T1000 (cell line): ENCODE data around the gene TRAPPC6A.

Experiments
- DNase-seq: peaks from one replicate; lab custom pipeline; 2025; ENCODE audit warnings: mixed read lengths; lab: John Stamatoyannopoulos, UW

The TRAPPC6A gene

DNA sequence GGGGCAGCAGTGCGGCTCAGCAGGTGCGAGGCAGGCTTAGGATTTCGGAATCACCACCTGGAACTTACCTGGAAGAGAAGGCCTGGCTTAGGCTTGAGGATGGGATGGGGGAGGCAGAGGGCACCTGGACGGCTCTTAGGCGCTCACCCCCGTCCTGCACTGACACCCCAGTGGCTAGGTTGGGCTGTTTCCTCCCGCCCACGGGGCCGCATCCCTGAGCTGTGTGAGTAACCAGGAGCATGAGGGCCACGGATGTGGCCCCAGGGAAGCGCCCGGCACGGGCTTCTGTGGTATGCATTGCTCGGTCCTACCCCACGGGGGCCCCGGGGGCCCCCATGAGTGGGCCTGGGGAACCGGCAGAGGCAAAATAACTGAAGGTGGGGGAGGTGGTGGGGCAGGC is 14.9 kb downstream of the TRAPPC6A start:
- no peak for DNase-seq

DNA sequence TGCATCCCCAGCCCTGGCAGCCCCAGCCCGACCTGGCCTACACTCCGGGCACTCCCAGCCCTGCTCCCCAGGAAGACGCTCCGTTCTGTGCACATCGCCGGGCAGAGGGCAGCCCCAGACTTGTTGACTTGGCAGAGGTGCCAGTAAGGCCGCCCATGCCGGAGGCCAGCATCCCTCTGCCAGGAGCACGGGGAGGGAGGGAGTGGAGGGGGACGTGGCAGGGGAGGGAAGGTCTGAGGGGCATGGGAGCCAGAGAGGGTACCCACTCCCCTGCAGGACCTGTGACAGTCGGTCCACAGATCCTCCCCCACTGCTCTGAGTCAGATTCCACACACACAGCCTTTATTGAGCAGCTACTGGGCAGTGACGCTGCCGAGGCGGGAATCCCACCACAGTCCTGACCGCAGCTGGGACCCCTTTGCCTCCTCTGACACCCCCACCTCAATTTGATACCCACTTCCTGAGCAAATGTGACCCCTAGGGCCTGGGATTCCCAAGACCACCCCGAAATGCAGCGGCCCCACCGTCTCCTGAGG is 15.4 kb downstream of the TRAPPC6A start:
- no peak for DNase-seq

DNA sequence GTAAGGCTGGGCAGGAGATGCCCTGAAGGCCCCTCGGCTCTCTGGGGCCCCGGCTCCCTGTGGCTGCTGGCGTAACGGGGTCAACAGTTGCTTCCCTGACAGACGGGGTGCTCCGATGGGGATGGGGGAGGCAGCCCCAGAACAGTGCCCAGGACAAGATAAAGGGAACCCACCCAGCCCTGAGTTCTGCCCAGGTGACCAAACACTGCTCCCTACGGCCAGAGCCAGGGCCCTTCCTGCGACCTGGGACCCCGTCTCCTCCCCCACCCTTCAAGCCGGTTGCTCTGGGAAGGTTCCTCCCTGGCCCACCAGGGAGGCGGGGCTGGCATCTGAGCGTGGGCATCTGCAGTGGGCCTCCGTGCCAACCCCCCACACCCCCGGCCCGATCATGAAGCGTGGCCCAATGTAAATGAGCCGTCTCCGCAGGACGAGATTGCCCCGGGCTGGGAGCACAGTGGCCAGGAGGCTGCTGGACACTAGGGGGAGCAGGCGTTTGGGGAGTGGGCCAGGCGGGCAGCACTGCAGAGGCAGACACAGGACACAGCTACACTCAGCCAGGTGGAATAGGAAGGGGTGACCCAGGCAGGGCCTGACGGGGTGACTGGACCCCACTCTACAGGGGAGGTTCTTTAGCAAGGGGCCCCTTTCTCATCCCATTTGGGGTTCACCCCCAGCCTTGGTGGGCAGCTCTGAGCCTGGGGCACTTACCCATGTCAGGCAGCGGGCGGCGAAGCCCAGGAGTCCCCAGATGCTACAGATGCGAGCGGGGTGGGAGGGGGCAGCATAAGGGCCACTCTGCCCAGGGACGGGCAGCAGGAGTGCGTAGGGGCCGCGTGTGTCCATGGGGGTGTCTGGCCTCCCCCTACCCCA is 16.1 kb downstream of the TRAPPC6A start:
- DNase-seq: no peak

DNA sequence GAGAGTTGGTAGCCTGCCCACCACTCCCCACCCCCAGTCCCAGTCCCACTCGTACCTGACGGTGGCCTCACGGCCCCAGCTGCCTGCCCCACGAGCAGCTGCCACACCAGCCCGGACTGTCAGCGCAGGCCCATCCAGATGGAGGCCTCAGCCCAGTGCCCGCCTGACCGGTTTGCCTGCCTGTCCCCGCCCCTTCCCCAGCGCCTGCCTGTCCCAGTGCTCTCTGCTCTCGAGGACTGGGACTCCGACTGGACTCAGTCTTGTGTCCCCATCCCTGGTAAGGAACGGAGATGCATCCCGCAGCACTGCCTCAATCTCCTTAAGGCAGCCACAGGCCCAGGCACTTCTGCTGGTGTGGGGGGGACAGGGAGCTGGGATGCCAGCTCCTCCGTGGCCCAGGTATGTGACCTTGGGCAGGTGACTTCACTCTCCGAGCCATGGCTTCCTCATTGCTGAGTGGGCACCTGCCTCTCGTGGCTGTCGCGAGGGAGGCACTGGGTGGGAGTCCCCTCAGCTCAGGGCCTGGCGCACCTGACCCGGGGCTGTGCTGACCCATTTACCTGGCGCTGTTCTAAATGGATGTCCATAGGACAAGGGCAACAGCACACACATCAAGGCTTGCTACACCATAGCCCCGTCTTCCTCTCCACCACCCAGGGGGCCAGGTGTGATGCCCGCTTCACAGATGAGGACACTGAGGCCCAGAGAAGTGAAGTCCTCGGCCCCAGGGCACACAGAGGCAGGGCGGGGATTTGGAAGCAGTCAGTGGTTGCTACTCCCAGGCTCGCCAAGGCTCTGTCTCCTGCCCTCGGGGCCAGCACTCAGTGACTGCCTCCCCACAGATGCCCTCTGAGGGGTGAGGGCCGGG is 16.9 kb downstream of the TRAPPC6A start, which contains the start of gene NKPD1:
Gene NKPD1 (minus strand): TSS at position 113 of the 868 bp plus-strand sequence. CDS start 832 bp downstream, outside the sequence.
- no peak for DNase-seq

DNA sequence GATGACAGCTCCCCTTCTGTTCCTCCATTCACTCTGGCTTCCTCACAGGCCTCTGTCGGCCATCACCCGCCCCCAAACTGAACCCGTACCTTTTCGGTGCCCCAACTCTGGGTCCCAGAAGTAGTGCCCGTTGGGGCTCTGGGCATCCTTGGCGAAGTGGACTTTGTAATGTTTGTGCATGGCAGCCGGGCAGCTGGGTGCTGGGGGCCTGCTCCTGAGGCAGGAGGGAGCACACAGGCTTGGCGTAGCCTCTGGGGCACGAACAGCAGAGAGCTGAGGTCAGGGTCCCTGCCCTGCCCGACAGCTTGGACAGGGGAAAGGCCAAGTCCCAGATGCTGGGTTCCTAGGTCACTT is 18.1 kb downstream of the TRAPPC6A start:
- no peak for DNase-seq

DNA sequence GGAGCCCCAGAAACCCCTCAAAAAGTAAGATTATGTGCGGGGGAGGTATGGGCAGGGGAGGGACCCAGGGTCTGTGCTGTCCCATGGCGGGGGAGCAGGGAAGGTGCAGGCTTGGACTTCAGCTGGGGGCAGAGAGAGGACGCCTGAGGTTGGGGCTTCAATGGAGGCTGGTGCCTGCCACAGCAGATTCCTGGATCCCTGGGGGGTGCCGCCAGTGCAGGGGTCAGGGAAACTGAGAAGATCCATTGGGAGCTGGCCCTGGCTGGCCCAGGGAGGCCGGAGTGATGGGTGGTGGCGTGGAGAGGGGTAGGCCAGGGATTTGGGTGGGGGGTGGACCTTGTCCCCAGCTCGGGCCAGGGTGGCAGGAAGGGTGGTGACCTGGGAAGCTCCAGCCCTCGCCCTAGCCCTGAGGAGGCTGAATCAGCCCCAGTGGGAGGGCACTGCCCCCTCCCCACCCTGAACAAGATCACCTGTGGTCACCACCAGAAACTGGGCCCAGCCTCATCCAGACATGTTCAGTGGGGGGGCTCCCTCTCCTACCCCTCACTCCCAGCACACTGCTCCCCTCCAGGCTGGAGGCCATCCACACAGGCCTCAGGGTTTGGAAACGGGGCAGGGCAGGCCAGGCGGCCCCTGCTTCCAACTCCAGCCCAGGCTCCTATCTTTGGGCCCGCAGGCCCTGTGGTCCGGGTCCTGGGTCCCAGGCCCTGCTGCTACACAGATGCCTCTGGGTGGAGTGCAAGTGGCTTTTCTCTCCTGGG is 18.6 kb downstream of the TRAPPC6A start:
- no peak for DNase-seq

DNA sequence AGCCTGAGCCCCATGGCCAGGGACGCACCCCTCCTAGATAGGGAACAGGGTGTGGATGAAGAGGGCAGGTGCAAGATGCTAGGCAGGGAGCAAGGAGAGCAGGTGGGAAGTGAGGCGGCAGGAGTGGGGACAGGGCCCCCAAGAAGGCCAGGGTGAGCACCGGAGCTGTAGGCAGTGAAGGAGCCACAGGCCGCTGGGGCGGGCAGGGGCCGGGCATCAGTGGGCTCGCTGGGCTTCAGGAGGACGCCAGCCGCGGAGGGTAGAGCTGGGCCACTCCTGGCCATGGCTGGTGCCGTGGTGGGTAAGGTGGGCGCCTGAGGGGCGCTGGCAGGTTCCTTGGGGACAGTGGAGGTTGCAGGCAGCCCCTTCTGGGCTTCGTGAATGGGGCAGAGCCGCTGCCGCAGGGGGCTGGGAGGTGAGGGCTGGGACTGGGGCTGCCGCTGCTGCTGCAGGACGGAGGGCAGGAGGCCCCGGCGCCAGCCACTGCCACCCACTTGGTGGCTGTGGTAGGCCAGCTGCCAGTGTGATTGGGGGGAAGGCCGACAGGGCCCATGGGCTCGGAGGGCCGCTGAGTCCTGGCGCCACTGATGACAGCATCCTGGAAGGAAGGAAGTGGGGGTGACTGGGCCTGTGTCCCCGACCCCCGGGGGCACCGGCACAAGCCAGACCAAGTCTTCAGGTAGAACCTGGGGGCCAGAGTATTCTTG is 19.4 kb downstream of the TRAPPC6A start:
- no peak for DNase-seq

DNA sequence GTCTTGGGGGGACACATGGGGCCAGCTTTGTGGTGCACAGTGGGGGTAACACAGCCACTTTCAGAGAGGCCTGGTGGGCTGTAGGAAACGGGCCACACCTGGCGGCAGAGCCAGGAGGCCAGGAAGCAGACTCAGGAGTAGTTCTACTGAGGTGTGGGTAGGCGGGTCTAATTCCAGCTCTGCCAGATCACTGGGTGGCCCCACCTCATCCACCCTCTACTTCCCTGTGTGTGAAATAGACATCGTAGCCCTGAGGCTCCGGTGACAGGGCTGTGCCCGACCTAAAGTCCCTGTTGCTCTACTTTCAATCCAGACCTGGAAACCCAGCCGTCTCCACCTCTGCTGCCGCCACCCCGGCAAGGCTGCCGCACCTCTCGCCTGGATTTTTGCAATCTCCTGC is 21.3 kb downstream of the TRAPPC6A start:
- DNase-seq: no peak

DNA sequence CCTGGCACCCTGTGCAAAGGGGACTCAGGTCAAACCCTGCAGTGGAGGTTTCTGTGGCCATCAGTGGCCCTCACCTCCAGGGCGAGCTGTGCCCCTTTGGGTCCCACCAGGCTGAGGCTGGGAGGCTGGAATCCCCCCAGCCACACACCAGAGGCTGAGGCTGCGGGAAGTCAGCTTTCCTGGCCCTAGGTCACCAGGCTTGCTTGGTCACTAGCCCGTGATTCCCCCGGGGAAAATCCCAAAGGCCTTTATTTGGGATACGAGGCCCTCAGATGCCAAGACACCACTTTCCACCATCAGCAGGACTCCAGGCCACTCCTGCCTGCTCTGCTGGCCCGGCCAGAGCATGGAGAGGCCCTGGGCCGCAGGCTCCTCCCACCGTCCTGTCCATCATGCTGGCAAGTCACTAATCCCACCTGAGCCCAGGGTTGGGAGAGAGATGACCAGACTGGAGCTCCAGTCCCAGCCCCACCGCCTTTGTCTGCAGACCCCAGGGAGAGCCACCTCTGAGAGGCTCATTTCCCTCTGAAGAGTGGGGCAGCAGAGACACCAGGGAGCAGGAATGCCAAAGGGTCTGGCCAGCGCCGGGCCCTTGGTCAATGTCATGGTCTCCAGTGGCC is 21.9 kb downstream of the TRAPPC6A start:
- DNase-seq: no peak

DNA sequence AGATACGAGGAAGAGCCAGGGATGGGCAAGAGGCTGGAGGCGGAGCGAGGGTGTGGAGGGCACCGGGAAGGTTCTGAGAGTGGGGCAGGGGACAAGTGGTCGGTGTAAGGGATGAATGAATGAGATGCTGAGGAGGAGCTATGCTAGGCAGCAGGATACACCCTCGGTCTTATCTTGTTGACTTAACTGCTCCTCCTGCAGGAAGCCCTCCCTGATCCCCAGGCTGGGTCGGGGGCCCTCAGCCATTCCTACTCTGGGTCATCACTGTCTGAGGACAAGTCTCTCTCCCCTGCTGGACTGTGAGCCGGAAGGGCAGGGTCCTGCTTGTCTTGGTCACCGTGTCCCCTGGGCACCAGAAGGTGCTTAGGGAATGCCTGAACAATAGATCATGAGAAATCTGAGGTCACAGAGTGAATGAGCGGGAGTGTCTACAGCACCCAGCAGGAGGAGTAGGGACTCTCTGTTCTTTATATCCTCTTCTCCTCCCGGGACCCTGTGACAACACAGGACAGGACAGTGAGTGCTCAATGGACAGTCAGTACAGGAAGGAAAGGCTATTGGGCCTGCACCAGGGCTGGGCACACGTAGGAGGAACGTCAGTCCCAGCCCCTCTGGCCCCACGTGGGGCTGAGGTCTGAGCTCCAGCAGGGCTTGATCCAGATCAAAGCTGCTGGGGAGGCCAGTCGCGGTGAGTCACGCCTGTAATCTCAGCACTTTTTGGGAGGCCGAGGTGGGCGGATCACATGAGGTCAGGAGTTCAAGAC is 23.8 kb downstream of the TRAPPC6A start:
- DNase-seq: no peak

DNA sequence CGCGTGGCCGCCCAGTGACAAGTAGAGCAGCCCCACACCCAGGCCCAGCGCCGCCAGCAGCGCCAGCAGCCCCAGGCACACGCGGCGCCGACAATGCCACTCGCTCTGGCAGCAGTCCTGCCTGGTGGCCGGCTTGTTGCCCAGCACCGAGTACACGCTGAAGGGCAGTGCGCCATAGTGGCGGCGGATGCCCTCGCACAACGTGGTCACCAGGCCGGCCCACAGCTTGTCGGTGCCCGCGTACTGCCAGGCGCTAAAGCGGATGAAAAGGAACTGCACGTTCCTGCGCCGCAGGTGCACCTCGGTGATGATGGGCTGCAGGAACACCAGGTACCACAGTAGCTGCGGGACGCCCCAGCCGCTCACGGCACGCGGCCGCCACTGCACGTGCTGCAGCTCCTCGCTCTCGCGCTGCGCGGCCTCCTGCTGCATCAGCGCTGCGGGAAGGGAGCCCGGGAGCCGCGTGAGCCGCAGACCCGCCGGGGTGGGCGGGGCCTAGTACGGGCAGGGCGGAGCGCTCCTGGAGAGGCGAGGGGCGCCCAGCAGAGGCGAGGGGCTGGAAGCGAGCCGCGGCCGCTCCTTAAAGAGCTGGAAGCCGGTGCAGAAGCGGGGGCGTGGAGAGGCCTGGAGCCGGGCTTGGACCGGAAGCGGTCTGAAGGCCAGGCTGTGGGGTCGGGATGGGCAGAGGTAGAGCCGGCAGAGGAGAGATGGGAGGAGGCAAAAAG is 24.5 kb downstream of the TRAPPC6A start:
- no peak for DNase-seq

DNA sequence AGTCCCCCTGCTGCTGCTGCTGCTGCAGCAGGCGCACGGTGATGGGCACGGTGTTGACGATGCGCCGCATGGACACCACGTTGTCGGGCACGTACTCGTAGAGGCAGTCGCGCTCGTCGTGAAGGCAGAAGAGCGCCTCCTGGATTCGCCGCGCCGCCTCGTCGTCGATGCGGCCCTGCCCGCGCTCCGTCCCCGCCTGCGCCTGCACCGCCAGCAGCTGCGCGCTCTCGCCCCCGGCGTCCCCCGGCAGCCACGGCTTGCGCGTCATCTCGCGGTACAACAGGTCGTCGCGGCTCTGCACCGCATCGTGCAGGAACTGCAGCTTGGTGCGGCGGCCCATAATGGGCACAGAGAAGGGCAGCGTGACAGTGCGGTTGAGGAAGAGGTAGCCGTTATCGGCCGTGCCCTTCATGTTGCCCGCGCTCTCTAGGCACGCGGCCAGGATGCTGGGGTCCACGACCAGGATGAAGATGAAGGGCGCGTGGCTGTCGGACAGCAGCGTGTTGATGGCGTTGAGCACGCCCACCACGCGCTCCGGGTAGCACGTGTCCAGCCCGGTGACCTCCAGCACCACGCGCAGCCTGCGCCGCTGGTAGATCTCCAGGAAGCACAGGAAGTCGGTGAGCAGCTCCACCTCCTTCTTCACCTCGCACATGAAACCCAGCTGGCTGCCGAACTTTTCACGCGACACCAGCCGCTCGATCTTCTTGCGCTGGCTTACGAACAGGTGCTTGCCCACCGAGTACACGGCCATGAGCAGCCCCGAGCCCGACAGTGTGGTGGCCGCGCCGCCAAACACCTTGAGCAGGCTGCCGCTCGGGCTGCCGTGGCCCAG is 25.3 kb downstream of the TRAPPC6A start:
- DNase-seq: no peak

DNA sequence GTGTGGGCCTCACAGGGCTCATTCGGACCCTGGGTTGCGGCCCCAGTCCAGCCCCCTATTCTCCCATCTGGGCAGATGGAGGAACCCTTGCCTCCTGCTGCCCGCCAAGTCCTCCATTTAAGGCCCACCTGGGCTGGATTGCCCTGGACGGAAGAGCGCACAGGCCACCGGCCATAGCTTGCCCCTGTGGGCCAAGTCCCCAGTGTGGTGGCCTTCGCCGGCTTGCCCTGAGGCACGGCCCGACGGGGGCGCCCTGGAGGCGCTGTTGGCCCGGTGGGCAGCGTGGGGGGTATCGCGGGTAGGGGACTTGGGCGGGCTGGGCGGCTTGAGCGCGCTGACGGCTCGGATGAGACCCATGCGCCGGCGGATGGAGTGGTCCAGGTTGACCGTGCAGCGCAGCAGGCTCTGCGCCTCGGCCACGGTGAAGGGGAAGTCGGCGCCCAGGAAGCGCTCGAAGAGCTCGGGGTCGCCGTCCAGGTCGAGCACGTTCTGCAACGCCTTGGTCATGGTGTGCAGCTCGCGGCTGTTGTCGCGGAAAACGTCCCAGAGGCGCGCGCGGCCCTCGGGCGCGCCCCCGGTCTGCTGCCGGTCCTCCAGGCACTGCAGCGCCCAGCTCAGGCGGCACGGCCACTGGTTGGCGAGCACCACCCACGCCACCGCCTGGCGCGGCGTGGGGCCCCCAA is 26.1 kb downstream of the TRAPPC6A start:
- no peak for DNase-seq

DNA sequence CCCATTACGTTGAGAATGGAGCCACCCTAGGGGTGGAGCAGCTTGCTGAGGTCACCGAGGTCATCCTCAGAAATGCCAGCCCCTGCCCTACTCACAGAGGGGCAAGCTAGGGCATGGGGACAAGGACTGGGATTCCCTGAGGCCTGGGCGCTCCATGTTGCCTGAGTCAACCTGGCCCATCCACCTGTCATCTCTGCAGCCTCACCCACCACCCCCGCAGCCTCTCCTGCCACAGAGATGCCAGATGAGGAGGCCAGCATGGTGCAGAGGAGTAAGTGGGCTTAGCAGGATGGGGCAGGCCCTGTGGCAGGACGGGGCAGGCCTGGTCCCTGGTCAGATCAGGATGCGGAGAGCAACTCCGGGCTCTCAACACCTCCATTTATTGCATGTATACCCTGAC is 26.7 kb downstream of the TRAPPC6A start:
- DNase-seq: no peak

DNA sequence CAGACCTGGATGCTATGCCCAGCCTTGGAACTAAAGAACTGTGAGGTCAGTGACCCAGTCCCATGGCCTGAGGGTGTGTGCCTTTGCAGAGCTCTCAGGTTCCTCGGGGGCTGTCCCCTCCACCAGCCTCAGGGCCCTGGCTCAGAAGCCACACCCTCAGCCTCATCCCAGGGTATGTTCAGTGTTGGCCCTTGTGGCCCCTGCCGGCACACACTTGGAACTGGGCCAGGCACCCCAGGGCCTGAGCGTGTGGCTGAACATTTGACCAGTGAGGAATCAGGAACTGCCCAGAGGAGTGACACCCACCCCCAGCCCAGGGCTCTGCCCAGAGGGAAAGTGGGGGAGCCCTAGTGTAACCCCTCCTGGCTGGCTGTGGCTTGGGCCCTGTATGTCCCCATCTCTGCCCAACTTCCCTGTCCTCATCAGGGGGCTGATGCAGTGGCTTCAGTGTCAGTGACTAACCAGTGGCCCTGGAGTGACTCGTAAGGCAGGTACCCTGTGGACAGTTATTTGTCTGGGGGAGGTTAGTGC is 27.2 kb downstream of the TRAPPC6A start:
- no peak for DNase-seq

DNA sequence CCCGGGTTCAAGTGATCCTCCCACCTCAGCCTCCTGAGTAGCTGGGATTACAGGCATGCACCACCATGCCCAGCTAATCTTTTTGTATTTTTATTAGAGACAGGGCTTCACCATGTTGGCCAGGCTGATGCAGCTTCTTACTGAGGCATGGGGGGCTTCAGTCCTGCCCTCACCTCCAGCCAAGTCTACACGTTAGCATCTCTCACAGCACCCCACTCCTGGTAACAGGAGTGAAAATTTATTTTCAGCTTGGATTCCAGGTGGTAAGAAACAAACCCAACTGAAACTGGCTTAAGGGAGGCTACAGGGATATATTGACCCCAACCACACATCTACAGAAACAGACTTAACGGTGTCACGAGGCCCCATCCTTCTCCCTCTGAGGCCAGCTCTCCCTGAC is 27.9 kb downstream of the TRAPPC6A start:
- no peak for DNase-seq

DNA sequence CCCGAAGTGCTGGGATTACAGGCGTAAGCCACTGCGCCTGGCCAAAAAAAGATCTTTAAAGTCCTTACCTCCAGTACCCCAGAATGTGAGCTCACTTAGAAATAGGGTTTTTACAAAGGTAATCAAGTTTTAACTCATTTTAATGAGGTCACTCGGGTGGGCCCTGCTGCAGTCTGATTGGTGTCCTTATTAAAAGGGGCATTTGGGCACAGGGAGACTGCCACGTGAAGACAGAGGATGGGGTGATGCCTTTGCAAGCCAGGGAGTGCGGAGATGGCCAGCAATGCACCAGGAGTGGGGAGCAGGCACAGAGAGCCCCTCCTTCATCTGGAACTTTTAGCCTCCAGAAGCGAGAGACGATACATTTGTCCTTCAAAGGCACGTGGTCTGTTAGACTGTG is 28.9 kb downstream of the TRAPPC6A start:
- DNase-seq: no peak
